GM19239 (cell line): ENCODE data around the gene OR6N1.

Experiments
- DNase-seq: peaks from one replicate; pipeline ENCODE4 v3.0.0; 2011; ENCODE audit warnings: low spot score; ENCODE audit not compliant: insufficient read length
- FAIRE-seq: peaks from 2 replicates; lab custom pipeline; 2011; peaks lifted over from hg19 to GRCh38; lab: Jason Lieb, UNC

OR6N1 gene

GRCh38 chr1:158771950-158772866, at the start of gene OR6N1:
OR6N1 (minus strand) TSS chr1:158772195; CDS start chr1:158766682, 5,513 bp downstream.
- FAIRE-seq (no peak), DNase-seq (no peak)

GRCh38 chr1:158821723-158822122, 49.7 kb upstream of the OR6N1 start:
- FAIRE-seq (no peak), DNase-seq (no peak)

GRCh38 chr1:158819461-158820443, 47.8 kb upstream of the OR6N1 start:
- no peak for DNase-seq
- FAIRE-seq, result peak; percentile 48

- FAIRE-seq (no peak), DNase-seq (no peak)
Observed at GRCh38 chr1:158818975-158819431, 47.0 kb upstream of the OR6N1 start.

- FAIRE-seq, result no peak
- no peak for DNase-seq
Observed at GRCh38 chr1:158818560-158818959, 46.6 kb upstream of the OR6N1 start.

- DNase-seq (no peak), FAIRE-seq (no peak)
Observed at GRCh38 chr1:158814970-158815369, 43.0 kb upstream of the OR6N1 start.

GRCh38 chr1:158813164-158813563, 41.2 kb upstream of the OR6N1 start:
- FAIRE-seq (no peak), DNase-seq (no peak)

GRCh38 chr1:158812336-158812735, 40.3 kb upstream of the OR6N1 start:
- FAIRE-seq, result no peak
- no peak for DNase-seq

GRCh38 chr1:158810311-158810710, 38.3 kb upstream of the OR6N1 start:
- no peak for DNase-seq
- FAIRE-seq, result no peak

- no peak for DNase-seq
- FAIRE-seq, result no peak
Observed at GRCh38 chr1:158809862-158810261, 37.9 kb upstream of the OR6N1 start.

GRCh38 chr1:158809256-158809655, 37.3 kb upstream of the OR6N1 start:
- DNase-seq (no peak), FAIRE-seq (no peak)

GRCh38 chr1:158806916-158807536, 35.0 kb upstream of the OR6N1 start:
- no peak for FAIRE-seq
- no peak for DNase-seq

- DNase-seq (no peak), FAIRE-seq (no peak)
Observed at GRCh38 chr1:158803678-158804077, 31.7 kb upstream of the OR6N1 start.

GRCh38 chr1:158801396-158801795, 29.4 kb upstream of the OR6N1 start:
- DNase-seq, result no peak
- no peak for FAIRE-seq

- FAIRE-seq (no peak), DNase-seq (no peak)
Observed at GRCh38 chr1:158800526-158800925, 28.5 kb upstream of the OR6N1 start.

GRCh38 chr1:158799689-158800088, 27.7 kb upstream of the OR6N1 start:
- no peak for DNase-seq
- FAIRE-seq, result no peak

- no peak for FAIRE-seq
- DNase-seq, result no peak
Observed at GRCh38 chr1:158798531-158798930, 26.5 kb upstream of the OR6N1 start.

- no peak for FAIRE-seq
Observed at GRCh38 chr1:158794247-158794646, 22.3 kb upstream of the OR6N1 start.

GRCh38 chr1:158793604-158794003, 21.6 kb upstream of the OR6N1 start:
- DNase-seq (no peak), FAIRE-seq (peak; percentile 62)

More at GRCh38 chr1:158794247-158794646, 22.3 kb upstream of the OR6N1 start:
- DNase-seq, result no peak

GRCh38 chr1:158781104-158781503, 9.1 kb upstream of the OR6N1 start, which contains the start of gene OR6N2:
OR6N2 (minus strand) TSS chr1:158781204; CDS start chr1:158777635, 3,569 bp downstream.
- FAIRE-seq, result no peak
- no peak for DNase-seq
